GM21367 (cell line): ENCODE data around the gene GMCL1.

ENCODE experiments used
- ATAC-seq: cut with Tn5 transposase; IDR thresholded peaks from one replicate; pipeline ENCODE4 v1.9.1; 2021; ENCODE audit not compliant: unreplicated experiment

Gene GMCL1

GRCh38 chr2:69923116-69923515 is 93.7 kb downstream of the GMCL1 start:
- ATAC-seq, result no peak

- ATAC-seq, result no peak
Observed at GRCh38 chr2:69926849-69927515, 97.5 kb downstream of the GMCL1 start.
